ENCODE results near the gene CCL7.

DNA sequence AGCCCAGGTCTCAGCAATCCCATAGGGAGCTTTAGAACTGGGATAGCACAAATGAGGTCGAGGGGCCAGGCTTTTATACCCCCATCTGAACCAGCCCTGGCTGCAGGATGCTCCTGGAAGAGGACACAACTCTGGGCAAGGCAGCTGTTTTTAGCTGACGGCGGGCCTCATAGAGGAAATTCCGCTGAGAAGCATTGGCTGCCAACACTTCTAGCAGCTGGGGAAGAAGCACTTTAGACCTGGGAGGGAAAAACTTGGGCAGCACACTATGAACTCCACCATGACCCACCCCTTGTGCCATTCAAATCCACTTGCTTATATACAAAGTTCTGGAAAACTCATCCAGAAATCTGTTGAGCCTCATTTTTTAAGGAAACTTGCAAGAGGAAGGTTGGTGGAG lies 20.6 kb downstream of the CCL7 start:
- TF ChIP-seq, protein P1, sequence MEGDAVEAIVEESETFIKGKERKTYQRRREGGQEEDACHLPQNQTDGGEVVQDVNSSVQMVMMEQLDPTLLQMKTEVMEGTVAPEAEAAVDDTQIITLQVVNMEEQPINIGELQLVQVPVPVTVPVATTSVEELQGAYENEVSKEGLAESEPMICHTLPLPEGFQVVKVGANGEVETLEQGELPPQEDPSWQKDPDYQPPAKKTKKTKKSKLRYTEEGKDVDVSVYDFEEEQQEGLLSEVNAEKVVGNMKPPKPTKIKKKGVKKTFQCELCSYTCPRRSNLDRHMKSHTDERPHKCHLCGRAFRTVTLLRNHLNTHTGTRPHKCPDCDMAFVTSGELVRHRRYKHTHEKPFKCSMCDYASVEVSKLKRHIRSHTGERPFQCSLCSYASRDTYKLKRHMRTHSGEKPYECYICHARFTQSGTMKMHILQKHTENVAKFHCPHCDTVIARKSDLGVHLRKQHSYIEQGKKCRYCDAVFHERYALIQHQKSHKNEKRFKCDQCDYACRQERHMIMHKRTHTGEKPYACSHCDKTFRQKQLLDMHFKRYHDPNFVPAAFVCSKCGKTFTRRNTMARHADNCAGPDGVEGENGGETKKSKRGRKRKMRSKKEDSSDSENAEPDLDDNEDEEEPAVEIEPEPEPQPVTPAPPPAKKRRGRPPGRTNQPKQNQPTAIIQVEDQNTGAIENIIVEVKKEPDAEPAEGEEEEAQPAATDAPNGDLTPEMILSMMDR (IDR thresholded peaks at IDR 0.05; ENCODE audit: low read depth, low read length, poor library complexity, severe bottlenecking) = no peak
- TF ChIP-seq EZH2phosphoT487 (IDR thresholded peaks at IDR 0.05; ENCODE audit: borderline replicate concordance, low read length) = no peak
